ENCODE measurements around the gene NSD1. TPM values are rescaled to one million over a fixed set of nuclear protein-coding genes. Genes with fewer than 3 reads are reported as not detected.

The NSD1 gene
- total and polyA plus RNA-seq, 2 of the 4 experiments (the other 2 are of a cell fraction), result 7.7 to 31.0 TPM

- intact Hi-C loops (cut with micrococcal nuclease), result loop anchor here (5.0 kb wide), 1 partner anchor 38 kb away; no protein-coding TSS in a partner anchor
- Histone ChIP-seq H2AK9ac (replicated peaks; ENCODE audit: low read depth, low read length, poor library complexity) (no peak overlapping the region), H4K5ac (ENCODE audit: low read depth, low read length) (no peak overlapping the region), H2BK5ac (ENCODE audit: low read depth, low read length, poor library complexity, severe bottlenecking) (no peak overlapping the region), H4K8ac (ENCODE audit: low read depth in 2 of 2, low read length in 2 of 2) (no peak overlapping the region), H2BK20ac (ENCODE audit: low read depth, low read length) (no peak overlapping the region), H2BK15ac (ENCODE audit: low read depth, low read length) (no peak overlapping the region), H3K27ac (ENCODE audit: insufficient read depth, low read length) (no peak overlapping the region), H2AFZ (replicated peaks; ENCODE audit: low read length, poor library complexity) (no peak overlapping the region), H3K79me1 (ENCODE audit: low read depth in 1 of 2, low read length in 2 of 2) (peaks cover 28 to 54% of the 10 kb centered on the region in 2 experiments; a peak in 3 of 4 replicates), H3K9me3 (ENCODE audit: control insufficient read depth, insufficient read depth, low read length) (no peaks in the 10 kb centered on the region), H3K36me3 (ENCODE audit: control insufficient read depth, insufficient read depth, low read length) (peaks cover 18% of the 10 kb centered on the region), H3K18ac (ENCODE audit: low read depth, low read length) (no peak overlapping the region), H3K27me3 (ENCODE audit: control insufficient read depth, insufficient read depth, low read length) (no peaks in the 10 kb centered on the region), H3K23ac (ENCODE audit: low read depth, low read length) (no peak overlapping the region), H2AK5ac (ENCODE audit: low read depth, low read length) (no peak overlapping the region), H4K91ac (ENCODE audit: insufficient read depth, low read depth, low read length) (no peak overlapping the region), H3K4ac (ENCODE audit: low read depth, low read length) (no peak overlapping the region), H3K4me1 (ENCODE audit: control insufficient read depth, insufficient read depth, low read length) (peaks cover 5% of the 10 kb centered on the region), H3K9me1 (ENCODE audit: insufficient read depth, low read length) (peaks cover 6% of the 10 kb centered on the region; the same call in 1 of the 2 replicates), H3K9ac (ENCODE audit: low read depth, low read length) (no peak overlapping the region), H3K4me3 (ENCODE audit: insufficient read depth, low read depth, low read length) (no peak overlapping the region), H3K56ac (ENCODE audit: extremely low read depth, insufficient read depth, low read length) (no peak overlapping the region), H3K4me2 (ENCODE audit: low read depth, low read length) (no peak overlapping the region), H2BK120ac (ENCODE audit: low read depth, low read length) (no peak overlapping the region), H3K14ac (replicated peaks; ENCODE audit: low read depth, low read length) (no peak overlapping the region), H4K20me1 (ENCODE audit: insufficient read depth, low read length) (peaks cover 5% of the 10 kb centered on the region; the same call in 1 of the 2 replicates)
- DNase-seq (peak; percentile 94), ATAC-seq (ENCODE audit: low read depth) (peak; percentile 94)
- CTCF ChIA-PET, result interaction anchor here (0.5 to 0.6 kb wide), 2 partner anchors 279 to 379 kb away, joined by 3 to 4 read pairs; no protein-coding TSS in a partner anchor
- TF ChIP-seq CEBPB (IDR thresholded peaks at IDR 0.05; ENCODE audit: low read depth, low read length) (0 out of 2 replicates have a peak, but pooled peaks have one; percentile 21), MAFK (IDR thresholded peaks at IDR 0.05; ENCODE audit: low read depth, low read length) (0 out of 2 replicates have a peak, but pooled peaks have one; percentile 9), BHLHE40 (IDR thresholded peaks at IDR 0.05; ENCODE audit: low read depth, low read length) (peak; percentile 81), POLR2A (IDR thresholded peaks at IDR 0.05; ENCODE audit: low read depth, low read length) (no peak), RAD21 (IDR thresholded peaks at IDR 0.05; ENCODE audit: low read length) (no peak), FOS (IDR thresholded peaks at IDR 0.05; ENCODE audit: low read depth, low read length) (peak; percentile 76; the same call in 1 of the 2 replicates)
- no TSS peak for BruUV-seq (replicated peaks)
- WGBS, 2 experiments (ENCODE audit: extremely low coverage in 2 of 2, insufficient read length in 1 of 2), result no CpG with 5 or more reads among the region's 3 CpGs
- in situ Hi-C loops (cut with MboI; ENCODE audit: low sequenced_read_pairs), result no loop called here
- POLR2A ChIA-PET (ENCODE audit: unreplicated experiment), result no interaction called here
- dilution Hi-C loops (cut with HindIII; ENCODE audit: low sequenced_read_pairs, unreplicated experiment), result no loop called here
Observed at GRCh38 chr5:177194268-177194667, 60.7 kb downstream of the NSD1 start.

Data from IMR-90 (cell line).